Measurements from ENCODE around the gene KRTAP22-2. TPM values are rescaled to one million over a fixed set of nuclear protein-coding genes. Genes with fewer than 3 reads are reported as not detected.

Gene KRTAP22-2
- not detected in 2 replicates for total RNA-seq (2014; rRNA removed; shearing (Covaris generic))

GRCh38 chr21:30590297-30590696, at the start of gene KRTAP22-2:
Gene KRTAP22-2 (minus strand): TSS chr21:30590397.
- DNase-seq (ENCODE audit: low read depth): no peak

GRCh38 chr21:30638686-30639085, 48.5 kb upstream of the KRTAP22-2 start:
- DNase-seq (ENCODE audit: low read depth): no peak

DNA sequence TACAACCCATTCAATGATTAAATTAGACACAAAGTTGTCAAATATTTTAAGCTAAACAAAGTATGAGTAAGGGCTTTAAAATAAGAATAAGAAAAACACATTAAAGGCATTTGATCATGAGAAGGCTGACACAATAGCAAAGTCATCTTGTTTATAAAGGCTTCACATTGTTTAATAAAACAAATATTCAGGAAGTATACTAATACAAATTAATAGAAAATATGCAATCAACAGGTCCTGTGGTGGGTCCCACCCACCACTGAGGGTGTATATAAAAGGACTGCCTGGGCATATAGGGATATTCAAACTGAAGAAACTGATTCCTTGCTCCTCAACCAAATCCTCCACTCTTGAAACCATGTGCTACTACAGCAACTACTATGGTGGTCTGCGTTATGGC, 44.7 kb upstream of the KRTAP22-2 start, which contains the start of gene KRTAP20-2:
Gene KRTAP20-2 (plus strand): TSS at position 301 of the 400 bp plus-strand sequence. CDS start 58 bp downstream, at position 359.
- DNase-seq (ENCODE audit: low read depth): no peak

DNA sequence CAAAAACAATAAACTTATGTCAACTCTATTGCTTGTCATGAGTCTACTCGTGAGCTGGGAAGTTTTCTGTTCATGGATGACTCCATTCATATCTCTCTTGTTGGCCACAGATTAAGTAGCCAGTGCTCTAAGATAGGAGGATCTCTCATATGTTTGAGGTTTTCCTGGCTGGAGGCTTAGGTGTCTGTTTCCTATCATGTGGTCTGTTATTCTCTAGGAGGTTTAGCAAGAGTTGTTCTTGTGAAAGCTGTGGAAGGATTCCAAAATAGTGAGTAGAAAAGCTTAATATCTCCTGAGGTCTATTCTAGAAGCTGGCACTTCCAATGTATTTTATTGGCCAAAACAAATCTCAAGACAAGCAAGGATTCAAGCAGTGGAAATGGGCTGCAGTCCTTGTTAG, 39.0 kb upstream of the KRTAP22-2 start:
- DNase-seq (ENCODE audit: low read depth): no peak

DNA sequence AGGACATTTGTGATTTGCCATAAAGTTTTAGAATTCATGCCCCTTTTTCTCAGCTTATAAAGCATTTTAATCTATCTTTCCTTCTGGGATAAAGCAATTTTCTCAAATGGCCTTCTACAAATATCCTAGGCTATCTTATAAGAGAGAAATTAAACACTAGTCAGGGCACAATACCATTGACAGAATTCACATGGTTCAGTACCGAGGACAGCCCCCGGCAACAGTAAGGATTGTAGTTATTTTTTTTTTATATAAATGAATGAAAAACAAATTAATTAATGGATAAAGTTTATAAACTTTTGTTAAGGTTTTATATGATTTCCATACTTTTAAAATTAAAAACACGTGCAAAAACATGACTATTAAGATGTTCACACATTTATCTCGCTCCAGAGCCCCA, 37.9 kb upstream of the KRTAP22-2 start:
- no peak for DNase-seq (ENCODE audit: low read depth)

- DNase-seq (ENCODE audit: low read depth): no peak
Measured at GRCh38 chr21:30625449-30626165, 35.4 kb upstream of the KRTAP22-2 start.

DNA sequence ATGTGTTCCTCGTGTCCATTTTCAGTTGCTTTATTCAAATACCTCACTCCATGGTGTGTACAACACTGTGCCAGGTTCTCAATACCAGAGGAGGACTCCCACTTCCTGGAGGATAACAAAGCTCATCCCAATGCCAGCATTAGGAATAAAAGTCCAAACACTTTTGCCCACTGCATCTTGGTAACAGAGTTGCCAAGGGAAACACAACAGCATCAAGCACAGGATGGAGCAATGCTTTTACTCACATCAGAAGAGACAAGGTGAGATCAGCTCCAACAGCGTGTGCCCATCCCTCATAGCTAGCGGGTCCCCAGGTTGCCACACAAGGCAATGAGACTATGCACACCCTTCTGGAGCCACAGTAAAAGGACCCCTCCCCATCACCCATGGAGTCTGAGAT, 33.2 kb upstream of the KRTAP22-2 start:
- DNase-seq (ENCODE audit: low read depth): no peak

- no peak for DNase-seq (ENCODE audit: low read depth)
Measured at GRCh38 chr21:30620522-30620921, 30.3 kb upstream of the KRTAP22-2 start, which contains the start of gene KRTAP20-4. Gene KRTAP20-4 (plus strand): TSS chr21:30620627.

GRCh38 chr21:30620080-30620479, 29.9 kb upstream of the KRTAP22-2 start:
- DNase-seq (ENCODE audit: low read depth): no peak

- no peak for DNase-seq (ENCODE audit: low read depth)
Measured at GRCh38 chr21:30616125-30616524, 25.9 kb upstream of the KRTAP22-2 start, which contains the start of gene KRTAP20-1. Gene KRTAP20-1 (plus strand): TSS chr21:30616425. CDS start chr21:30616455, 30 bp downstream.

DNA sequence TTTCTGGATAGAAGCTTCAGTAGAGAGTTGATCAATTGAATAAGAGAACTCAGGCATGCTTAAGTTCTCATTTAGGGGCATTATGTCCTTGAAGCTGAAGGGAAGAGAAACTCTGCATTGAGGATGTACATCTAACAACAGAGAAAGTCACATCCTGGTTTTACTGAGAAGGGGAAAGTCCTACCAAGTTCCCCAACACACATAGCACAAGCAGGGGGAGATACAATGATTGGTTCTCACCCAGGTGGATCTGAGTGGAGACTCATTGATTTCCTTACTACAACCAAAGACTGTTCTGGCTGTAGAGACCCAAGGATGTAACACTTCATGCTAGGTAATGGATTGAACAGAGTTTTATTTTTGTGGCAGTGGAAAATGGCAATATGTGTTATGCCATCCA, 25.0 kb upstream of the KRTAP22-2 start:
- DNase-seq (ENCODE audit: low read depth): no peak

- no peak for DNase-seq (ENCODE audit: low read depth)
Measured at GRCh38 chr21:30613836-30614235, 23.6 kb upstream of the KRTAP22-2 start, which contains the start of gene KRTAP6-1. Gene KRTAP6-1 (minus strand): TSS chr21:30613930. CDS start chr21:30613904, 26 bp downstream.

- no peak for DNase-seq (ENCODE audit: low read depth)
Measured at GRCh38 chr21:30612132-30612531, 21.9 kb upstream of the KRTAP22-2 start.

- no peak for DNase-seq (ENCODE audit: low read depth)
Measured at GRCh38 chr21:30605968-30606367, 15.8 kb upstream of the KRTAP22-2 start.

GRCh38 chr21:30600787-30601186, 10.6 kb upstream of the KRTAP22-2 start, which contains the start of gene KRTAP22-1:
Gene KRTAP22-1 (plus strand): TSS chr21:30601087.
- no peak for DNase-seq (ENCODE audit: low read depth)

- DNase-seq (ENCODE audit: low read depth): no peak
Measured at GRCh38 chr21:30598802-30599201, 8.6 kb upstream of the KRTAP22-2 start, which contains the start of gene KRTAP6-2. Gene KRTAP6-2 (minus strand): TSS chr21:30598902. CDS start chr21:30598874, 28 bp downstream.

DNA sequence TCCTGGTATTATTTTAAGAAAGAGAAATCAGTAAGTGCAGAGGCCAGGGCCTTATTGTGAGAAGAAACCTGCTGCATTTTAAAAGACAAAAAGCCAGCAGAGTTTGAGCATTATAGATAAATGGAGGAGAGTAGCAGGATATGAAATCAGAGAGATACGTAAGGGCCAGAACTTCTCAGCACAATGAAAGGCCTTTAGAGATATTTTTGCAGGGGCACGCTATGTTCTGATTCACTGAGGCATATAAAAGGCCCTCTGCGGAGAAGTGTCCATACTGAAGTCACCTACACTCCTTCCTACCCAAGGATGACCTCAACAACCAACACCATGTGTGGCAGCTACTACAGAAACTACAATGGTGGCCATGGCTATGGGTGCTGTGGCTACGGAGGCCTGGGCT, 1.9 kb upstream of the KRTAP22-2 start, which contains the start of gene KRTAP6-3:
Gene KRTAP6-3 (plus strand): TSS at position 301 of the 400 bp plus-strand sequence. CDS start 6 bp downstream, at position 307.
- no peak for DNase-seq (ENCODE audit: low read depth)

DNA sequence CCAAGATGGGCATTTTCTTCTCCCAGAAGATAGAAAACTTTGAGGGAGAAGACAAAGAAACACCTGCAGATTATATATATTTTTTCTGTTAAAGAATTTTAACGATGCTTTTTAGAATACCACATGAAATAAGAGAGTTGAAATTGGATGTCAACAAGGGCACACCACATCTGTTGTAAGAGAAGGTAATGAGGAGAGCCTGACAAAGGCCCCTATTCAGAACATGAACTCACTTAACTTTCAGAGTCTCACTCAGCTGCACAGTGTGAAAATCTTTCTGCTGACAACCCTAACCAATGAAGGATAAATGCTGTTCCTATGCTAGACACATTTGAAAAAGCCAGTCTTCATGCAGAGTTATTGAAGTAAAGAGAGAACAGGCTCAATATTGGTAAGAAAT, 7.3 kb downstream of the KRTAP22-2 start:
- no peak for DNase-seq (ENCODE audit: low read depth)

DNA sequence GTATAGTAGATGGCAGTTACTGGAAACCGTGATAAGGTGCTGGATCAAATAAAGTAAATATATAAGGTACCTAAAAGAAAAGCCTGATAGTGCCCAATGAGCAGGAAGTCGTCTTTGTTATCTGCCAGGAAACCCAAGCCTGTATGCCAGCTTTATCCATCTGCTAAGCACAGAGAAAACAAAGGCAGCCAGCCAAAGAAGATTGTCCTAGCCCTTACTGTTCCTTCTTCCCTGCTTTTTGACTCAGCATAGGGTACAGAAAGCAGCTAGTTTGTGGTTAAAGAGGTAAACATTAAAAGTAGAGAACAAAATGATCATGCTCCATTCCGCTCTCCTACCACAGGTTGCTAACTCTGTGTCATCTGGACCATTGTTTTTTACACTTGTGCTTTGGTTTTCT, 10.1 kb downstream of the KRTAP22-2 start:
- DNase-seq (ENCODE audit: low read depth): no peak

GRCh38 chr21:30579346-30579745, 10.9 kb downstream of the KRTAP22-2 start:
- no peak for DNase-seq (ENCODE audit: low read depth)

GRCh38 chr21:30577766-30578165, 12.4 kb downstream of the KRTAP22-2 start:
- no peak for DNase-seq (ENCODE audit: low read depth)

GRCh38 chr21:30567617-30568016, 22.6 kb downstream of the KRTAP22-2 start:
- no peak for DNase-seq (ENCODE audit: low read depth)

GRCh38 chr21:30563630-30564029, 26.6 kb downstream of the KRTAP22-2 start:
- no peak for DNase-seq (ENCODE audit: low read depth)

All from M059J (cell line).